K562 (cell line): ENCODE measurements around the gene COL26A1. TPM values are rescaled to one million over a fixed set of nuclear protein-coding genes. Genes with fewer than 3 reads are reported as not detected.

Experiments used
- ATAC-seq: fragments of 200-7000 bp; cut with Tn5 transposase; 3 replicates; pipeline ENCODE4 v1.9.1; 2020; ENCODE audit warnings: moderate library complexity
- BruUV-seq: library from RNA; stranded (reverse); fragments of 400-500 nt; replicated peaks from 2 replicates; lab custom pipeline; 2021; lab: Mats Ljungman, UMichigan
- CTCF ChIA-PET: fragments of 300-600 bp; formaldehyde crosslinking; extraction: SDS; loops from one replicate; lab custom pipeline; 2021; ENCODE audit warnings: low intra/inter-chr PET ratio; lab: Yijun Ruan, JAX
- POLR2A ChIA-PET: fragments of 300-600, 350-650 bp; sonication (Branson Sonifier 250); formaldehyde crosslinking; extraction: SDS; loops from one replicate; lab custom pipeline; 2021; ENCODE audit warnings: antibody characterized with exemption, inconsistent platforms; lab: Yijun Ruan, JAX
- DNase-seq, 4 experiments: peaks; one replicate each; pipeline versions ENCODE4 v3.0.0 to v3.0.0-alpha.2; 2011 to 2018; ENCODE audit warnings: low spot score in 3 of 4, mixed read lengths in 3 of 4; ENCODE audit errors: extremely low read depth in 1 of 4
- FAIRE-seq: peaks from 2 replicates; lab custom pipeline; 2011; peaks lifted over from hg19 to GRCh38; lab: Jason Lieb, UNC
- H2AFZ ChIP-seq: 2 replicates; pipeline ENCODE4 v1.6.0; 2011; ENCODE audit warnings: low read depth, low read length, control low read depth, inconsistent platforms
- H3K27ac ChIP-seq: fragments of 200-600 bp; 3 replicates; pipeline ENCODE4 v1.8.0; 2011; ENCODE audit warnings: low read depth, mild to moderate bottlenecking, control low read depth, inconsistent platforms, low read length, moderate library complexity, mixed read lengths; ENCODE audit errors: extremely low read depth
- H3K27me3 ChIP-seq, 2 experiments: fragments of 300-600 bp in 1 of 2; 2 replicates in 1 of 2; 3 replicates in 1 of 2; pipeline versions ENCODE4 v1.6.0 to v1.8.0; 2011; ENCODE audit warnings: inconsistent platforms in 2 of 2, low read length in 2 of 2, mild to moderate bottlenecking in 1 of 2, mixed read lengths in 1 of 2, moderate library complexity in 1 of 2; ENCODE audit not compliant: control insufficient read depth in 2 of 2, insufficient read depth in 2 of 2
- H3K36me3 ChIP-seq: fragments of 300-600 bp; 3 replicates; pipeline ENCODE4 v1.8.0; 2011; ENCODE audit warnings: mild to moderate bottlenecking, low read length, inconsistent platforms; ENCODE audit not compliant: control insufficient read depth, insufficient read depth
- H3K4me1 ChIP-seq, 2 experiments: fragments of 200-600 bp in 1 of 2; replicated peaks in 1 of 2; 2 replicates in 1 of 2; 3 replicates in 1 of 2; pipeline versions ENCODE4 v1.5.1 to v1.8.0; 2011; ENCODE audit warnings: inconsistent platforms in 2 of 2, low read length in 2 of 2, mild to moderate bottlenecking in 1 of 2, mixed read lengths in 1 of 2, moderate library complexity in 1 of 2; ENCODE audit not compliant: control insufficient read depth in 2 of 2, insufficient read depth in 2 of 2
- H3K4me2 ChIP-seq: 2 replicates; pipeline ENCODE4 v1.6.1; 2011; ENCODE audit warnings: low read length, control low read depth, inconsistent platforms, mixed read lengths; ENCODE audit not compliant: insufficient read depth
- H3K4me3 ChIP-seq: fragments of 200-600 bp; sonication (generic), shearing (Covaris generic); 2 replicates; pipeline ENCODE4 v1.5.1; 2016; ENCODE audit warnings: control low read depth, inconsistent platforms
- H3K79me2 ChIP-seq: fragments of 200-600 bp; 3 replicates; pipeline ENCODE4 v1.8.0; 2011; ENCODE audit warnings: low read length, inconsistent platforms; ENCODE audit not compliant: control insufficient read depth, insufficient read depth
- H3K9ac ChIP-seq, 2 experiments: 2 replicates each; pipeline versions ENCODE4 v1.6.0 to v1.6.1; 2011; ENCODE audit warnings: low read depth in 2 of 2, low read length in 2 of 2, control low read depth in 1 of 2, inconsistent platforms in 1 of 2, mild to moderate bottlenecking in 1 of 2, mixed read lengths in 1 of 2; ENCODE audit not compliant: insufficient read depth in 1 of 2
- H3K9me1 ChIP-seq: one replicate; pipeline ENCODE4 v1.6.0; 2011; ENCODE audit warnings: inconsistent platforms, mild to moderate bottlenecking, low read length, moderate library complexity; ENCODE audit not compliant: control insufficient read depth, insufficient read depth
- H3K9me3 ChIP-seq: replicated peaks from 2 replicates; pipeline ENCODE4 v1.5.1; 2011; ENCODE audit warnings: low read depth, low read length, inconsistent platforms; ENCODE audit not compliant: control insufficient read depth, insufficient read depth
- H4K20me1 ChIP-seq: replicated peaks from 2 replicates; pipeline ENCODE4 v1.6.1; 2011; ENCODE audit warnings: low read length, inconsistent platforms, mixed read lengths; ENCODE audit not compliant: control insufficient read depth, insufficient read depth
- EZH2 ChIP-seq: IDR thresholded peaks from 2 replicates; pipeline ENCODE4 v1.6.1; 2012; ENCODE audit warnings: low read depth, mild to moderate bottlenecking, inconsistent platforms, low read length, borderline replicate concordance
- FOXA3 ChIP-seq, 2 experiments: fragments of 450-650 bp in 1 of 2; sonication (generic) in 1 of 2; formaldehyde crosslinking; IDR thresholded peaks in 1 of 2; conservative IDR thresholded peaks in 1 of 2; 2 replicates each; pipeline versions ENCODE4 v1.4.0 to v1.8.0; 2020 to 2022; ENCODE audit warnings: mild to moderate bottlenecking in 2 of 2, missing genetic modification reagents in 1 of 2
- NCOR1 ChIP-seq: fragments of 450-650 bp; IDR thresholded peaks from 2 replicates; pipeline ENCODE4 v1.6.1; 2016; ENCODE audit warnings: mild to moderate bottlenecking, moderate library complexity
- SNIP1 ChIP-seq: fragments of 450-650 bp; IDR thresholded peaks from 2 replicates; pipeline ENCODE4 v1.7.1; 2017; ENCODE audit warnings: low read depth, mild to moderate bottlenecking
- ZNF143 ChIP-seq: sonication (generic); formaldehyde crosslinking; IDR thresholded peaks from 2 replicates; pipeline ENCODE4 v1.9.0; 2022; ENCODE audit warnings: mild to moderate bottlenecking, missing genetic modification reagents
- ZNF253 ChIP-seq: fragments of 250-450 bp; sonication (Bioruptor Pico); conservative IDR thresholded peaks from 2 replicates; pipeline ENCODE4 v1.6.1; 2021; ENCODE audit warnings: mild to moderate bottlenecking
- ZNF280A ChIP-seq: fragments of 450-650 bp; IDR thresholded peaks from 2 replicates; pipeline ENCODE4 v1.6.1; 2018; ENCODE audit warnings: mild to moderate bottlenecking, low read depth; ENCODE audit not compliant: partially characterized antibody
- WGBS: fragments of 100-300 bp; shearing (Covaris generic); methylation state at CpG from one replicate; pipeline ENCODE4 v1.1.6; 2016; ENCODE audit warnings: low coverage, mixed read lengths; ENCODE audit not compliant: insufficient coverage; ENCODE audit errors: missing lambda C conversion rate; 5-methylcytosine and 5-hydroxymethylcytosine counted together
- in situ Hi-C: fragments of 300-500 bp; cut with MboI; formaldehyde crosslinking; loops from 4 replicates; pipeline ENCODE4 v1.15.0; 2018; ENCODE audit warnings: inconsistent platforms, mixed read lengths
- intact Hi-C: fragments of 100-400 bp; cut with micrococcal nuclease; formaldehyde crosslinking; loops from 2 replicates; pipeline ENCODE4 v1.14.2; 2022
- polyA plus RNA-seq, 8 experiments: library from polyadenylated mRNA; depleted of rRNA in 4 of 8; stranded (reverse) in 5 of 8; unstranded in 3 of 8; fragments of >200 nt; fragmentation: Nextera tagmentation in 2 of 8; fragmentation: Illumina TruSeq in 1 of 8; extraction: Ambion mirVana in 2 of 8; extraction: Trizol in 1 of 8; gene quantifications; 2 replicates each; pipeline versions ENCODE4 v1.2.1 to v1.2.3, GENCODE V29; 2011 to 2014; ENCODE audit warnings: inconsistent platforms in 1 of 8, missing spikeins in 1 of 8
- total RNA-seq, 7 experiments: library from RNA; depleted of rRNA in 6 of 7; stranded (reverse); fragments of >200 nt in 6 of 7; fragmentation: Illumina TruSeq in 2 of 7; extraction: Trizol in 2 of 7; gene quantifications; 2 replicates each; pipeline versions ENCODE4 v1.2.1 to v1.2.3, GENCODE V29; 2011 to 2021; ENCODE audit warnings: low replicate concordance in 1 of 7

COL26A1 gene
- total and polyA plus RNA-seq, 9 of the 15 experiments (the other 6 are each of a cell fraction or from before 2014, with no cell fraction given), result 0.04 to 0.39 (median 0.07) TPM; not detected in 5

GRCh38 chr7:101598422-101598985, 235.8 kb downstream of the COL26A1 start:
- POLR2A ChIA-PET, result interaction anchor here (0.6 kb wide), 1 partner anchor 712 kb away, joined by 3 read pairs; no protein-coding TSS in a partner anchor

More at GRCh38 chr7:101598422-101598985, 235.8 kb downstream of the COL26A1 start:
- intact Hi-C loops (no loop called here), in situ Hi-C loops (no loop called here)
- no peak overlapping the region; a peak in 2 of 4 replicates for H3K9ac ChIP-seq
- no peaks in the 10 kb centered on the region for H3K79me2 ChIP-seq
- CTCF ChIA-PET, result no interaction called here
- H3K36me3 ChIP-seq, result no peaks in the 10 kb centered on the region
- peaks cover 2 to 56% of the 10 kb centered on the region in 2 experiments; a peak in 3 of 5 replicates for H3K27me3 ChIP-seq
- H3K9me3 ChIP-seq, result no peaks in the 10 kb centered on the region
- 28% methylated on average over 18 of the region's 18 CpGs for whole genome bisulfite sequencing
- BruUV-seq, result no TSS peak
- no peak overlapping the region for H3K4me2 ChIP-seq
- DNase-seq, result no peak
- no peaks in the 10 kb centered on the region for H4K20me1 ChIP-seq
- H2AFZ ChIP-seq, result no peak overlapping the region
- H3K27ac ChIP-seq, result no peak overlapping the region
- FAIRE-seq, result no peak
- H3K9me1 ChIP-seq, result no peaks in the 10 kb centered on the region
- TF ChIP-seq ZNF280A, result no peak
- TF ChIP-seq ZNF253 (CRISPR knock-in tag), result no peak
- TF ChIP-seq SNIP1, result no peak
- TF ChIP-seq EZH2, result no peak
- TF ChIP-seq NCOR1, result no peak
- no peak for TF ChIP-seq ZNF143 (CRISPR knock-in tag)
- TF ChIP-seq FOXA3 (CRISPR knock-in tag; conservative IDR thresholded peaks at IDR 0.05 in 1 of 2, IDR thresholded peaks at IDR 0.05 in 1 of 2), result no peak
- no peak for ATAC-seq
- H3K4me1 ChIP-seq, result peaks cover 0 to 16% of the 10 kb centered on the region in 2 experiments; a peak in 2 of 5 replicates
- H3K4me3 ChIP-seq, result no peak overlapping the region
